ENCODE data around the gene PLXNA2. TPM values are rescaled to one million over a fixed set of nuclear protein-coding genes. Genes with fewer than 3 reads are reported as not detected.

PLXNA2 gene
- total and polyA plus RNA-seq, 2 of the 4 experiments (the other 2 are of a cell fraction) = 0.72 to 1.1 TPM

DNA sequence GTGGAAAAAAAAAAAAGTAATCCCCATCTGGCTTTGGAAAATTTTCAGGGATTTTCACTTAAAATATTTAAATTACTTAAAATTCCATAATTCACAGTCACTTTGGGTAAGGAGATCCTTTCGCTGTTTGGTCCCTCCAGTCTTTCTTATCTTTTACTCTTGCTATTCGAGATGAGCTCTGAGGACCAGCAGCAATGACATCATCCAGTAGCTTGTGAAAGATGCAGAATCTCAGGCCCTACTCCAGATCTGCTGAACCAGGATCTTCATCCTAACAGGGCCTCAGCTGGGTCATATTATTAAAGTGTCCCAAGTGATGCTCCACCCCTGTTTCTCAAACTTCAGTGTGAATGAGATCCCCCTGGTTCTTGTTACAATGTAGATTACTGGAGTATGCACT, 46.9 kb upstream of the PLXNA2 start:
- BruUV-seq (replicated peaks) = no TSS peak
- intact Hi-C loops (cut with micrococcal nuclease) = no loop called here
- dilution Hi-C loops (cut with HindIII; ENCODE audit: low sequenced_read_pairs, unreplicated experiment) = no loop called here
- no peak overlapping the region for H3K14ac ChIP-seq (replicated peaks; ENCODE audit: low read depth, low read length)
- H3K56ac ChIP-seq (ENCODE audit: extremely low read depth, insufficient read depth, low read length) = no peak overlapping the region
- H4K20me1 ChIP-seq (ENCODE audit: insufficient read depth, low read length) = no peaks in the 10 kb centered on the region
- no peak overlapping the region for H2AK9ac ChIP-seq (replicated peaks; ENCODE audit: low read depth, low read length, poor library complexity)
- H2BK20ac ChIP-seq (ENCODE audit: low read depth, low read length) = no peak overlapping the region
- H3K36me3 ChIP-seq (ENCODE audit: control insufficient read depth, insufficient read depth, low read length) = no peaks in the 10 kb centered on the region
- H3K9me3 ChIP-seq (ENCODE audit: control insufficient read depth, insufficient read depth, low read length) = no peaks in the 10 kb centered on the region
- H4K91ac ChIP-seq (ENCODE audit: insufficient read depth, low read depth, low read length) = no peak overlapping the region
- H3K27ac ChIP-seq (ENCODE audit: insufficient read depth, low read length) = no peak overlapping the region
- DNase-seq (no peak), ATAC-seq (ENCODE audit: low read depth) (no peak)
- no peak overlapping the region for H2AFZ ChIP-seq (replicated peaks; ENCODE audit: low read length, poor library complexity)
- no peak overlapping the region for H2AK5ac ChIP-seq (ENCODE audit: low read depth, low read length)
- H2BK120ac ChIP-seq (ENCODE audit: low read depth, low read length) = no peak overlapping the region
- no CpG with 5 or more reads among the region's 2 CpGs for WGBS, 2 experiments (ENCODE audit: extremely low coverage in 2 of 2, insufficient read length in 1 of 2)
- ChIA-PET CTCF (interaction anchor here (0.7 kb wide), 1 partner anchor 219 kb away, joined by 4 read pairs; no protein-coding TSS in a partner anchor), POLR2A (ENCODE audit: unreplicated experiment) (no interaction called here)
- no peaks in the 10 kb centered on the region for H3K27me3 ChIP-seq (ENCODE audit: control insufficient read depth, insufficient read depth, low read length)
- H3K79me1 ChIP-seq (ENCODE audit: low read depth in 1 of 2, low read length in 2 of 2) = no peaks in the 10 kb centered on the region
- no peak overlapping the region for H3K4ac ChIP-seq (ENCODE audit: low read depth, low read length)
- no peak overlapping the region for H3K4me3 ChIP-seq (ENCODE audit: insufficient read depth, low read depth, low read length)
- no peak overlapping the region for H4K8ac ChIP-seq (ENCODE audit: low read depth in 2 of 2, low read length in 2 of 2)
- no peak overlapping the region for H2BK5ac ChIP-seq (ENCODE audit: low read depth, low read length, poor library complexity, severe bottlenecking)
- no peaks in the 10 kb centered on the region for H3K4me1 ChIP-seq (ENCODE audit: control insufficient read depth, insufficient read depth, low read length)
- H3K4me2 ChIP-seq (ENCODE audit: low read depth, low read length) = no peak overlapping the region
- no peak overlapping the region for H4K5ac ChIP-seq (ENCODE audit: low read depth, low read length)
- in situ Hi-C loops (cut with MboI; ENCODE audit: low sequenced_read_pairs) = no loop called here
- H3K18ac ChIP-seq (ENCODE audit: low read depth, low read length) = no peak overlapping the region
- TF ChIP-seq SMC3 (IDR thresholded peaks at IDR 0.05; ENCODE audit: low read depth, low read length) (no peak), BHLHE40 (IDR thresholded peaks at IDR 0.05; ENCODE audit: low read depth, low read length) (no peak), CHD1 (IDR thresholded peaks at IDR 0.05; ENCODE audit: low read depth, low read length) (no peak)
- TF ChIP-seq, protein P1, sequence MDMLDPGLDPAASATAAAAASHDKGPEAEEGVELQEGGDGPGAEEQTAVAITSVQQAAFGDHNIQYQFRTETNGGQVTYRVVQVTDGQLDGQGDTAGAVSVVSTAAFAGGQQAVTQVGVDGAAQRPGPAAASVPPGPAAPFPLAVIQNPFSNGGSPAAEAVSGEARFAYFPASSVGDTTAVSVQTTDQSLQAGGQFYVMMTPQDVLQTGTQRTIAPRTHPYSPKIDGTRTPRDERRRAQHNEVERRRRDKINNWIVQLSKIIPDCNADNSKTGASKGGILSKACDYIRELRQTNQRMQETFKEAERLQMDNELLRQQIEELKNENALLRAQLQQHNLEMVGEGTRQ (IDR thresholded peaks at IDR 0.05; ENCODE audit: low read depth, low read length) = no peak
- H2BK15ac ChIP-seq (ENCODE audit: low read depth, low read length) = no peak overlapping the region
- H3K23ac ChIP-seq (ENCODE audit: low read depth, low read length) = no peak overlapping the region
- no peak overlapping the region for H3K9ac ChIP-seq (ENCODE audit: low read depth, low read length)
- H3K9me1 ChIP-seq (ENCODE audit: insufficient read depth, low read length) = no peaks in the 10 kb centered on the region
